Suprapubic skin (tissue), 4 donors: ENCODE results near the gene LRRC4. TPM values are rescaled to one million over a fixed set of nuclear protein-coding genes. Genes with fewer than 3 reads are reported as not detected.

Experiments used
- DNase-seq, 2 donors: peaks; one replicate each; pipeline ENCODE4 v3.0.0-alpha.2; 2019; ENCODE audit warnings: low spot score in 2 of 2
- H3K27ac ChIP-seq: fragments of 200-600 bp; sonication (generic); one replicate; pipeline ENCODE4 v1.5.1; 2019
- H3K27me3 ChIP-seq: fragments of 200-600 bp; sonication (generic); one replicate; pipeline ENCODE4 v1.5.1; 2019
- H3K36me3 ChIP-seq: fragments of 200-600 bp; sonication (generic); one replicate; pipeline ENCODE4 v1.5.1; 2019
- H3K4me1 ChIP-seq: fragments of 200-600 bp; sonication (generic); one replicate; pipeline ENCODE4 v1.5.1; 2019
- H3K4me3 ChIP-seq: fragments of 200-600 bp; sonication (generic); one replicate; pipeline ENCODE4 v1.5.1; 2019; ENCODE audit warnings: mild to moderate bottlenecking
- H3K9me3 ChIP-seq: fragments of 200-600 bp; sonication (generic); one replicate; pipeline ENCODE4 v1.5.1; 2019
- CTCF ChIP-seq, 2 donors: fragments of 200-600 bp in 1 of 2; fragments of 450-650 bp in 1 of 2; sonication (generic) in 1 of 2; IDR thresholded peaks; one replicate each; pipeline ENCODE4 v1.5.1; 2016 to 2019; ENCODE audit warnings: antibody characterized with exemption in 2 of 2, mild to moderate bottlenecking in 1 of 2, moderate library complexity in 1 of 2
- EP300 ChIP-seq: sonication (generic); formaldehyde crosslinking; IDR thresholded peaks from one replicate; pipeline ENCODE4 v1.6.1; 2017; ENCODE audit warnings: antibody characterized with exemption
- POLR2A ChIP-seq, 2 donors: fragments of 450-650 bp; IDR thresholded peaks; one replicate each; pipeline ENCODE4 v1.6.1; 2017; ENCODE audit warnings: antibody characterized with exemption in 2 of 2, mild to moderate bottlenecking in 2 of 2, moderate library complexity in 2 of 2
- POLR2AphosphoS5 ChIP-seq, 3 donors: sonication (generic); formaldehyde crosslinking; IDR thresholded peaks; one replicate each; pipeline ENCODE4 v1.6.1; 2017; ENCODE audit warnings: antibody characterized with exemption in 3 of 3
- WGBS: methylation state at CpG from one replicate; pipeline ENCODE4 v1.1.5; 2018; 5-methylcytosine and 5-hydroxymethylcytosine counted together
- total RNA-seq, 4 donors: library from RNA; depleted of rRNA; stranded (reverse); fragments of >200 nt; gene quantifications; one replicate each; pipeline ENCODE4 v1.1.0, GENCODE V29; 2016

LRRC4 gene
- total RNA-seq, 4 donors from 2014 or later, result 0.16 to 0.57 (median 0.21) TPM; not detected in 1

GRCh38 chr7:128065872-128066271 is 34.6 kb upstream of the LRRC4 start:
- no peak overlapping the region for H3K27ac ChIP-seq

GRCh38 chr7:128063088-128063487 is 31.9 kb upstream of the LRRC4 start:
- Histone ChIP-seq H3K4me1 (no peaks in the 10 kb centered on the region), H3K4me3 (no peak overlapping the region), H3K27ac (no peak overlapping the region), H3K9me3 (no peaks in the 10 kb centered on the region), H3K27me3 (no peaks in the 10 kb centered on the region), H3K36me3 (no peaks in the 10 kb centered on the region)
- no peak for TF ChIP-seq CTCF (IDR thresholded peaks at IDR 0.05)
- no peak for TF ChIP-seq POLR2AphosphoS5 (IDR thresholded peaks at IDR 0.05)
- no peak for TF ChIP-seq EP300
- TF ChIP-seq POLR2A (IDR thresholded peaks at IDR 0.05), result no peak
- WGBS, result 96% methylated on average over 7 of the region's 8 CpGs
- no peak for DNase-seq

More at GRCh38 chr7:128065872-128066271, 34.6 kb upstream of the LRRC4 start:
- 100% methylated on average over 1 of the region's 7 CpGs for WGBS
- Histone ChIP-seq H3K4me1 (no peaks in the 10 kb centered on the region), H3K4me3 (no peak overlapping the region), H3K9me3 (no peaks in the 10 kb centered on the region), H3K36me3 (no peaks in the 10 kb centered on the region), H3K27me3 (no peaks in the 10 kb centered on the region)
- DNase-seq, result no peak
- no peak for TF ChIP-seq EP300
- no peak for TF ChIP-seq CTCF (IDR thresholded peaks at IDR 0.05)
- no peak for TF ChIP-seq POLR2AphosphoS5 (IDR thresholded peaks at IDR 0.05)
- TF ChIP-seq POLR2A (IDR thresholded peaks at IDR 0.05), result no peak

- no peak overlapping the region for H3K4me3 ChIP-seq
- H3K4me1 ChIP-seq, result no peaks in the 10 kb centered on the region
- H3K36me3 ChIP-seq, result no peaks in the 10 kb centered on the region
- TF ChIP-seq EP300 (no peak), POLR2AphosphoS5 (IDR thresholded peaks at IDR 0.05) (no peak), CTCF (IDR thresholded peaks at IDR 0.05) (no peak), POLR2A (IDR thresholded peaks at IDR 0.05) (no peak)
- DNase-seq, result no peak
- 94% methylated on average over 3 of the region's 3 CpGs for WGBS
- H3K27me3 ChIP-seq, result no peaks in the 10 kb centered on the region
- H3K27ac ChIP-seq, result no peak overlapping the region
- no peaks in the 10 kb centered on the region for H3K9me3 ChIP-seq
These were observed 28.8 kb upstream of the LRRC4 start for GRCh38 chr7:128060018-128060417.

- no peaks in the 10 kb centered on the region for H3K4me1 ChIP-seq
- WGBS, result 84% methylated on average over 7 of the region's 7 CpGs
- TF ChIP-seq POLR2A (IDR thresholded peaks at IDR 0.05) (no peak), EP300 (no peak), POLR2AphosphoS5 (IDR thresholded peaks at IDR 0.05) (no peak), CTCF (IDR thresholded peaks at IDR 0.05) (no peak)
These were observed 28.1 kb upstream of the LRRC4 start for GRCh38 chr7:128059143-128059988.

GRCh38 chr7:128057909-128058308 is 26.7 kb upstream of the LRRC4 start:
- Histone ChIP-seq H3K36me3 (no peaks in the 10 kb centered on the region), H3K27me3 (no peaks in the 10 kb centered on the region), H3K9me3 (no peaks in the 10 kb centered on the region), H3K4me3 (no peak overlapping the region), H3K27ac (no peak overlapping the region), H3K4me1 (no peaks in the 10 kb centered on the region)
- DNase-seq, result no peak
- TF ChIP-seq POLR2A (IDR thresholded peaks at IDR 0.05), result no peak
- no peak for TF ChIP-seq EP300
- no peak for TF ChIP-seq CTCF (IDR thresholded peaks at IDR 0.05)
- no peak for TF ChIP-seq POLR2AphosphoS5 (IDR thresholded peaks at IDR 0.05)
- 86% methylated on average over 1 of the region's 1 CpG for WGBS

More at GRCh38 chr7:128059143-128059988, 28.1 kb upstream of the LRRC4 start:
- no peak for DNase-seq
- Histone ChIP-seq H3K36me3 (no peaks in the 10 kb centered on the region), H3K27ac (no peak overlapping the region), H3K4me3 (no peak overlapping the region), H3K9me3 (no peaks in the 10 kb centered on the region), H3K27me3 (no peaks in the 10 kb centered on the region)
